ENCODE measurements around the gene DR1. TPM values are rescaled to one million over a fixed set of nuclear protein-coding genes. Genes with fewer than 3 reads are reported as not detected.
"Not testable (repeated sequence)": the region's sequence is repeated elsewhere in the genome, so short reads cannot be mapped to it uniquely, and the experiment has no call there.

Gene DR1
- polyA plus RNA-seq, 1 donor, result 53.8 TPM

DNA sequence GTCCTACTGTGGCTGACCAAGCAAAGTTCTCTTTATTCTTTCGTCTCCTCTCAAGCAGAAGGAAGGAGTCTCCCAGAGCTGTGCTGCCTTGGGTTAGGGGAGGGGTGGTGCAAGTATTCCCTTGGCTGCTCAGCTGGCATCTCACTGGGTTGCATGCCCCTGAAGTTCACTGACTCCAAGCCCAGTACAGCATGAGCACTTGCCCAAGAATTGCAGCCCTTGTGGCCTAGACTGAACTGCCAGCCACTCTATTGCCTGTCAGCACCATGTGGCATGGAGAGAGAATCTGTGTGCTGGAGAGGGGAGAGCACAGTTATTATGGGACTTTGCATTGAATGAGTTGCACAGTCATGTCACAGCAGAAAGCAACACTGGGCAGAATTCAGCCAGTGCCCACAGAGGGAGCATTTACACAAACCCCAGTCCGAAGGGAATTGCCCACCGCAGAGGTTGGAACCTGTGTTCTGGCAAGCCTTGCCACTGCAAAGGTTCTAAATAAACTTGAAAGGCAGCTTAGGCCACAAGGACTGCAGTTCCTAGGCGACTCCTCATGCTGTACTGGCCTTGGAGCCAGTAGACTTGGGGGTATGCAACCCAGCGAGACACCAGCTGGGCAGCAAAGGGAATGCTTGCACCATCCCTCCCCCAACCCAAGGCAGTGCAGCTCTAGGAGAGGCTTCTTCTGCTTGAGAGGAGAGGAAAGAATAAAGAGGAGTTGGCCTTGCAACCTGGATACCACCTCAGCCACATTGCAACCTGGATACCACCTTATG, 28.8 kb downstream of the DR1 start:
- no peak for DNase-seq

DNA sequence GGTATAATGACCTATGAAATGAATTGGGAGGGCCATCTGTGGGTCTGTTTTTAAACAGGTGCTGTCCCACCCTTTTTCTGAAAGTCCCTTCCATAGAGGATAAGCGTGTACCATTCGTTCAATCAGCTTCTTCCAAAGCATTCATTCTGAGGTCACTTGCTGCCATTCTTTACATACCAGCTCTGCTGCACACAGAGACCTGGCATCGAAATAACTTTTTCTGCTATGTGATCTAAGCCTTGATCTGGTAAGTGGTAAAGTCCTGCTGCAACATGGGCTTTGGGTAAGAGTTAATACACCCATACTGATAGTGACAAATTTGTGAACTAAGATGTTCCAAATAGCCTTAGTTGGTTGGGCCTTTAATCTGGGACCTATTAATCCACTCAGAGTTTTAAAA, 38.9 kb downstream of the DR1 start:
- no peak for DNase-seq

DNA sequence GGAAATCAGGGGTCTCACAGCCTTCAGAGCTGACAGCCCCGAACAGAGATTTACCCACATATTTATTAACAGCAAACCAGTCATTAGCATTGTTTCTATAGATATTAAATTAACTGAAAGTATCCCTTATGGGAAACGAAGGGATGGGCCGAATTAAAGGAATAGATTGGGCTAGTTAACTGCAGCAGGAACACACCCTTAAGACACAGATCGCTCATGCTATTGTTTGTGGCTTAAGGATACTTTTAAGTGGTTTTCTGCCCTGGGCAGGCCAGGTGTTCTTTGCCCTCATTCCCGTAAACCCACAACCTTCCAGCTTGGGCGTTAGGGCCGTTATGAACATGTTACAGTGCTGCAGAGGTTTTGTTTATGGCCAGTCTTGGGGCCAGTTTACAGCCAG, 40.6 kb downstream of the DR1 start:
- DNase-seq, result not testable (repeated sequence)

DNA sequence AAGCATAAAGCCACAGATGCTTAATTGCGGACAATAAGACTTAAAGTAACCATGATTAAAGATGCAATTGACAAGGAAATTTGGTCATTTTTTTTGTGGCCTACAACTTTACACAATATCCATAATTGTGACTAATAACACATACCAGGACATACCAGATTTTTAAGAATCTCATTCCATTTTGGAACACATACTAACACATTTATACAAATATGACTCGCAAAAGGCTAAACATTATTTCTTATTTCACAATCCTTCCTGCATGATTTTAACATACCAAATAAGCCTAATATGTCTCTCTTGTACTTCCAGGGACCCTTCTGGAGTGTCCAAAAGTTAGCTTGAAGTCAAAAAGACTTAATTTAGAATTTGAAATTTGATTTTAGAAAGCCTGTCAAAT, 48.8 kb downstream of the DR1 start:
- no peak for DNase-seq

DNA sequence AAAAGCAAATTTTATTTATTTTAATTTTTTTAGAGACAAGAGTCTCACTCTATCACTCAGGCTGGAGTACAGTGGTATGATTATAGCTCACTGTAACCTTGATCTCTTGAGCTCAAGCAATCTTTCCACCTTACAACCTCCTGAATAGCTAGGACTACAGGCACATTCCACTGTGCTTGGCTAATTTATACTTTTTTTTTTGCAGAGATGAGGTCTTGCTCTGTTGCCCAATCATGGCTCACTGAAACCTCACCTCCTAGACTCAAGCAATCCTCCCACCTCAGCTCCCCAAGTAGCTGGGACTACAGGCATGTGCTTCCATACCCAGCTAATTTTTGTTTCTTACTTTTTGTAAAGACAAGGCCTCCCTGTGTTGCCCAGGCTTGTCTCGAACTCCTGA, 49.5 kb downstream of the DR1 start:
- DNase-seq, result peak; percentile 10

DNA sequence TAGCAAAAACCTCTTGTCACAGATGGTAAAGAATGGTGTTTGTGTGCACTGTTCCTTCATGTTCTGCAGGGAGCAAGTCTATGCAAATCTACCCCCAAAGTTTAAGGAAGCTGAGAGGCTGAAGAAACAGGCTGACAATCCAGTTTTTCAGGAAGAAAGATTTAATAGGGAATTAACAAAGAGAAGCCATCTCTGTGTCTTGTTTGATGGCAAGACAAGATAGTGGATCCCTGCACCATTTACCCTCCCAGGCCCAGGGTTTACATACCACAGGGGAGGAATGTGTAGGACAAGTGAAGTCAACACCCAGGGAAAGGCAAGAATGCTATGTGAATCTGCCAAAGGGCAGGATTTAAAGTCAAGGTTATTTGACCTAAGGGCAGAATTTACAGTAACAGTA, 54.1 kb downstream of the DR1 start:
- no peak for DNase-seq

DNA sequence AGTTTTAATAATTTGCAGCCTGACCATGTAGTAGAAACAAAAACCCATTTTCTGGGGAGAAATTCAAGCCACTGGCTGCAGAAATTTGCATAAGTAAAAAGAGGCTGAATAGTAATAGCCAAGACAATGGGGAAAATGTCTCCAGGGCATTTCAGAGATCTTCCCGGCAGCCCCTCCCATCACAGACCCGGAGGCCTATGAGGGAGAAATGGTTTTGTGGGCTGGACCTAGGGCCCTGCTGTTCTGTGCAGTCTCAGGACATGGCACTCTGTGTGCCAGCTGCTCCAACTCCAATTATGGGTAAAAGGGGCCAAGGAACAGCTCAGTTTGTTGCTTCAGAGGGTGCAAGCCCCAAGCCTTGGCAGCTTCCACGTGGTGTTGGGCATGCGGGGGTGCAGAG, 62.5 kb downstream of the DR1 start:
- DNase-seq, result no peak

DNA sequence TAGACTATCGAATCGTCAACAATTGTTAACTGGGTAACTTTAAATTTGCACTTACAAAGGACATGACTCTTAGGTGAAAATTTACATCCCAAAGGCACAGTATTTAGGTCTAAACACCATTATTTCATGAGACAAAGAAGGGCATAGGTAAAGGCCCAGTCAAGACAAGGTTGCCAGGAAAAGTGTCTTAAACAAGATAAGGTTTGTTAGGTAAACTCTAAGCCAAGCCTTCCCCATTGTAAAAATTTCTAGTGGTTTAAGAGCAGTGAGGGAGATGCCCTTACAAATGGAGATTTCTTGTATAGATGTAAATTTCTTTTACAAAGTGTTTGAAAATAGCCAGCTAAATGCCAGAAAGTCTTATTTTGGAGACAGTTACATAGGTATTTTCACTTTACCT, 65.3 kb downstream of the DR1 start:
- no peak for DNase-seq

DNA sequence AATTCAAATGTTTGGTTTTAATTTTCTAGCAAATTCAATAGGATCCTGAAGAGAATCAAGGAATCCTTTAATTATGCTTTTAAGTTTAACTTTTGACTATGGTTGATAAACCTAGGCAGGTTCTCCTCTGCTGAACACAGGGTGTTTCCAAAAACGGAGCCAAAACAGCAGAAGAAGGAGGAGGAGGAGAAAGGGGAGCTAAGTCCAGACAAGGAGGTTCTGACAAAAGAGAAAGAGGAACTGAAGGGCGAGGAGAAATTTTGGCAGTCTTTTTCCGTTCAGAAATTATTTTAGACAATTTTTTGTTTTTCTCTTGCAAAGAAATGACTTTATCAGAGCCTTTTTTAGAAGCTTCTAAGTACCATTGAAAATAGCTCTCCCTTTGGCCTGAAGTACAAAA, 69.0 kb downstream of the DR1 start:
- DNase-seq, result no peak

DNA sequence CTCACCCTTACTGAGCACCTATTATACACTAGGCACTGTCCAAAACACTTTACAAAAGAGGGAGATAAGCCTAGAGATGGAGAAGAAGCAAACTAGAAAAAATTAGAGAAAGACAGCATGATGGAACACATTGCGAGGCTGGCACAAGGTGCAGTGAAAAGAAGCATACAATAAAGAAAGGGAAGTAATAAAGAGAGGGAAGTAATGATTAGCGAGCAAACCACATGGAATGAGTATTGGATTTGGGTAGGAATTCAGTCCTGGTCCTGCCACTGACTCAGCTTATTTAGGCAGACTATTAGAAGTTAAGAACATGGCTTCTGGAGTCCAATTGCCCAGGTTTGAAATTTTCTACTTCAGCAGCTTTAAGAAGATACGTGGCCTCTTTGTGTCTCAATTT, 69.6 kb downstream of the DR1 start:
- no peak for DNase-seq

DNA sequence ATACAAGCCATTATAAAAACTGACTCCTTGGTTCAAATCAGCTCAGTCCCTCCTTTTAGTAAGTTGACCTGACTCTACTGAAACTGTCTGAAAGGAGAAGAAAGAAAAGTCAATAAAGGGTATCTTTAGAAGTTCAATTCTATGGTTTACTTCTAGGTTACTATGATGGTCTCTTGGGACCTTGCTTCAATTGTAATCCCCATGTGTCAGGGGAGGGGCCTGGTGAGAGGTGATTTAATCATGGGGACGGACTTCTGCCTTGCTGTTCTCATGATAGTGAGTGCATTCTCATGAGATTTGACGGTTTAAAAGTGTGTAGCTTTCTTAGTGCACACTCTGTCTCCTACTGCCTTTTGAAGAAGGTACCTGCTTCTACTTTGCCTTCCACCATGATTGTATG, 70.5 kb downstream of the DR1 start:
- no peak for DNase-seq

Other genes with a start within 250 kb of the DR1 start
- gene TMED5, start 165.5 kb upstream of the DR1 start, polyA plus RNA-seq (ENCODE audit: insufficient read length), result 95.2 TPM
- 18.8 TPM for gene CCDC18, start 165.2 kb upstream of the DR1 start, polyA plus RNA-seq (ENCODE audit: insufficient read length)
- gene FNBP1L, start 102.2 kb downstream of the DR1 start, polyA plus RNA-seq (ENCODE audit: insufficient read length), result 136 TPM